Astrocyte (in vitro differentiated cells and primary cell): ENCODE results near the gene HSF5. TPM values are rescaled to one million over a fixed set of nuclear protein-coding genes. Genes with fewer than 3 reads are reported as not detected.

Experiments used
- DNase-seq: peaks from one replicate; pipeline ENCODE4 v3.0.0-alpha.2; 2010; ENCODE audit warnings: low read depth
- FAIRE-seq: peaks from 2 replicates; lab custom pipeline; 2011; peaks lifted over from hg19 to GRCh38; lab: Jason Lieb, UNC
- H2AFZ ChIP-seq: 2 replicates; pipeline ENCODE4 v1.6.0; 2012; ENCODE audit warnings: low read depth, low read length, inconsistent platforms
- H3K27ac ChIP-seq: 2 replicates; pipeline ENCODE4 v1.5.1; 2011; ENCODE audit warnings: low read depth, low read length, inconsistent platforms
- H3K27me3 ChIP-seq: 2 replicates; pipeline ENCODE4 v1.6.0; 2011; ENCODE audit warnings: low read length, inconsistent platforms; ENCODE audit not compliant: insufficient read depth
- H3K36me3 ChIP-seq: 2 replicates; pipeline ENCODE4 v1.5.1; 2011; ENCODE audit warnings: low read length, inconsistent platforms; ENCODE audit not compliant: insufficient read depth
- H3K4me1 ChIP-seq: 2 replicates; pipeline ENCODE4 v1.5.1; 2011; ENCODE audit warnings: low read length, inconsistent platforms; ENCODE audit not compliant: insufficient read depth
- H3K4me2 ChIP-seq: 2 replicates; pipeline ENCODE4 v1.6.0; 2012; ENCODE audit warnings: low read length, inconsistent platforms
- H3K4me3 ChIP-seq: 2 replicates; pipeline ENCODE4 v1.5.1; 2011; ENCODE audit warnings: low read depth, mild to moderate bottlenecking, low read length, inconsistent platforms; ENCODE audit not compliant: insufficient read depth
- H3K79me2 ChIP-seq: 2 replicates; pipeline ENCODE4 v1.6.0; 2012; ENCODE audit warnings: mild to moderate bottlenecking, low read length, inconsistent platforms; ENCODE audit not compliant: insufficient read depth
- H3K9ac ChIP-seq: 2 replicates; pipeline ENCODE4 v1.6.0; 2012; ENCODE audit warnings: mild to moderate bottlenecking, low read length, inconsistent platforms
- H3K9me3 ChIP-seq: 2 replicates; pipeline ENCODE4 v1.5.1; 2012; ENCODE audit warnings: low read depth, mild to moderate bottlenecking, low read length, inconsistent platforms; ENCODE audit not compliant: insufficient read depth
- H4K20me1 ChIP-seq: 2 replicates; pipeline ENCODE4 v1.6.0; 2012; ENCODE audit warnings: low read length, inconsistent platforms; ENCODE audit not compliant: insufficient read depth
- H3K27ac Mint-ChIP-seq: one replicate; pipeline ENCODE4 v1.8.0; 2021; ENCODE audit warnings: mild to moderate bottlenecking, mixed read lengths; ENCODE audit not compliant: unreplicated experiment
- H3K27me3 Mint-ChIP-seq: one replicate; pipeline ENCODE4 v1.8.0; 2021; ENCODE audit warnings: low read depth, mixed read lengths; ENCODE audit not compliant: unreplicated experiment
- H3K36me3 Mint-ChIP-seq: one replicate; pipeline ENCODE4 v1.8.0; 2021; ENCODE audit warnings: low read depth, mixed read lengths; ENCODE audit not compliant: unreplicated experiment
- H3K4me1 Mint-ChIP-seq: one replicate; pipeline ENCODE4 v1.8.0; 2021; ENCODE audit warnings: low read depth, mixed read lengths; ENCODE audit not compliant: unreplicated experiment
- H3K4me3 Mint-ChIP-seq: one replicate; pipeline ENCODE4 v1.8.0; 2021; ENCODE audit warnings: mild to moderate bottlenecking, moderate library complexity, mixed read lengths; ENCODE audit not compliant: unreplicated experiment
- H3K9me3 Mint-ChIP-seq: one replicate; pipeline ENCODE4 v1.8.0; 2021; ENCODE audit warnings: mild to moderate bottlenecking, mixed read lengths; ENCODE audit not compliant: unreplicated experiment
- EZH2 ChIP-seq: IDR thresholded peaks from 2 replicates; pipeline ENCODE4 v1.6.1; 2012; ENCODE audit warnings: mild to moderate bottlenecking, low read length, inconsistent platforms; ENCODE audit not compliant: insufficient read depth
- total RNA-seq: library from RNA; stranded (reverse); gene quantifications from 2 replicates; pipeline ENCODE4 v1.2.1, GENCODE V29; 2021
- TF ChIP-seq, protein P1 (sequence below): IDR thresholded peaks from 2 replicates; pipeline ENCODE4 v1.5.1; 2011; ENCODE audit warnings: low read depth, mild to moderate bottlenecking, inconsistent platforms, low read length, moderate library complexity; ENCODE audit not compliant: insufficient read depth

The HSF5 gene
- total RNA-seq, 1 donor from 2014 or later = not detected

DNA sequence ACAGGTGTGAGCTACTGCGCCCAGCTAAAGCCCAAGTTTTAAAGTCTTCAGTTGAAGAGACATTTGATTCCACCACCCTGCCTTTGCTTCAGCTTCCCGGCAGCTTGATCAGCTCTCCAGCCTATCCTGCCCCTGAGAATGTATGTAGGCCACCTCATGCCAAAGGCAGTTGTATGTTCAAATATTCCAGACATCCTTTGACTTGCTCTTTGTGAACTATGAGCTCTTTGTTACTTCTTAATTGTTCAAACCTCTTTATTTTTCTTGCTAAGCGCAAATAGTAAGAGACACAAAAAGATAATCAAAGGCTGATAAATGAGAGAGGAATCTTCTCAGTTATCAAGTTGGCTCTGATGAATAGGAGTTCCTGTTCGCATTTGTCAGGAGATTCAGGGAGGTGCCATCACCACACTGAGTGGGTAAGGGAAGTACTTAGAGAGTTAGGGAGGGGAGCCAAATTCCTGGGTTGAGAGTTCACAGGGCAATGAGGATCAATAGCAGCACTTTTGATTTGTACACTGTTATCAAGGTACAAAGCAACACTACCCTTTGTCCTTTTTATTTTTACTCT, 104.2 kb downstream of the HSF5 start:
- Histone ChIP-seq H3K36me3 (no peaks in the 10 kb centered on the region), H3K27ac (no peak overlapping the region), H3K4me3 (no peak overlapping the region), H3K9ac (no peak overlapping the region), H3K27me3 (peaks cover 12% of the 10 kb centered on the region), H3K4me2 (no peak overlapping the region), H3K9me3 (no peaks in the 10 kb centered on the region), H2AFZ (no peak overlapping the region), H3K79me2 (no peaks in the 10 kb centered on the region), H4K20me1 (no peaks in the 10 kb centered on the region), H3K4me1 (no peaks in the 10 kb centered on the region)
- Mint-ChIP-seq H3K27me3 (no peaks in the 10 kb centered on the region), H3K4me1 (peaks cover 26% of the 10 kb centered on the region), H3K9me3 (no peaks in the 10 kb centered on the region), H3K27ac (peak overlapping the region; percentile 36), H3K36me3 (no peaks in the 10 kb centered on the region), H3K4me3 (no peak overlapping the region)
- FAIRE-seq = no peak
- no peak for DNase-seq
- TF ChIP-seq, protein P1, sequence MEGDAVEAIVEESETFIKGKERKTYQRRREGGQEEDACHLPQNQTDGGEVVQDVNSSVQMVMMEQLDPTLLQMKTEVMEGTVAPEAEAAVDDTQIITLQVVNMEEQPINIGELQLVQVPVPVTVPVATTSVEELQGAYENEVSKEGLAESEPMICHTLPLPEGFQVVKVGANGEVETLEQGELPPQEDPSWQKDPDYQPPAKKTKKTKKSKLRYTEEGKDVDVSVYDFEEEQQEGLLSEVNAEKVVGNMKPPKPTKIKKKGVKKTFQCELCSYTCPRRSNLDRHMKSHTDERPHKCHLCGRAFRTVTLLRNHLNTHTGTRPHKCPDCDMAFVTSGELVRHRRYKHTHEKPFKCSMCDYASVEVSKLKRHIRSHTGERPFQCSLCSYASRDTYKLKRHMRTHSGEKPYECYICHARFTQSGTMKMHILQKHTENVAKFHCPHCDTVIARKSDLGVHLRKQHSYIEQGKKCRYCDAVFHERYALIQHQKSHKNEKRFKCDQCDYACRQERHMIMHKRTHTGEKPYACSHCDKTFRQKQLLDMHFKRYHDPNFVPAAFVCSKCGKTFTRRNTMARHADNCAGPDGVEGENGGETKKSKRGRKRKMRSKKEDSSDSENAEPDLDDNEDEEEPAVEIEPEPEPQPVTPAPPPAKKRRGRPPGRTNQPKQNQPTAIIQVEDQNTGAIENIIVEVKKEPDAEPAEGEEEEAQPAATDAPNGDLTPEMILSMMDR = no peak

DNA sequence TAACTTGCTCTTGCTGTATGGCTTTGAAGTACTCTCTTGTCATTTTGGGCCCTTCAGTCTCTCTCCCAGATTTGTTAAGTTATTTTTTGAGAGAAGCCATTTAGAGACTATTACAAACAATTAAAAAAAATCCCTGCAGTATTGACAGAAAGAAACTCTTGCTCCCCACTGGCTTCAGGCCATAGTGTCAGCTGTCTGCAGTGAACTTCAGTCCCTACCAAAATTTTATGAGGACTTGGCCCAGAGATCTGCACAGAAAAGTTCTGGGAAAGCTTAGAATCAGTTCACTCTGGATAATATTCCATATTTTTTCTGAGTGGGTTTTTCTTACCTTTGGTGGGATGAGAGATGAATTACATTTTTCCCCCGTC, 105.4 kb downstream of the HSF5 start:
- Mint-ChIP-seq H3K36me3 (no peaks in the 10 kb centered on the region), H3K27ac (no peak overlapping the region), H3K27me3 (no peaks in the 10 kb centered on the region), H3K4me1 (peaks cover 25% of the 10 kb centered on the region), H3K4me3 (no peak overlapping the region), H3K9me3 (no peaks in the 10 kb centered on the region)
- Histone ChIP-seq H3K36me3 (no peaks in the 10 kb centered on the region), H3K27ac (no peak overlapping the region), H3K79me2 (no peaks in the 10 kb centered on the region), H3K4me1 (no peaks in the 10 kb centered on the region), H3K9me3 (no peaks in the 10 kb centered on the region), H3K27me3 (peaks cover 4% of the 10 kb centered on the region), H4K20me1 (no peaks in the 10 kb centered on the region), H2AFZ (no peak overlapping the region), H3K9ac (no peak overlapping the region), H3K4me2 (no peak overlapping the region), H3K4me3 (no peak overlapping the region)
- TF ChIP-seq, protein P1 = no peak
- no peak for TF ChIP-seq EZH2
- DNase-seq (no peak), FAIRE-seq (no peak)

DNA sequence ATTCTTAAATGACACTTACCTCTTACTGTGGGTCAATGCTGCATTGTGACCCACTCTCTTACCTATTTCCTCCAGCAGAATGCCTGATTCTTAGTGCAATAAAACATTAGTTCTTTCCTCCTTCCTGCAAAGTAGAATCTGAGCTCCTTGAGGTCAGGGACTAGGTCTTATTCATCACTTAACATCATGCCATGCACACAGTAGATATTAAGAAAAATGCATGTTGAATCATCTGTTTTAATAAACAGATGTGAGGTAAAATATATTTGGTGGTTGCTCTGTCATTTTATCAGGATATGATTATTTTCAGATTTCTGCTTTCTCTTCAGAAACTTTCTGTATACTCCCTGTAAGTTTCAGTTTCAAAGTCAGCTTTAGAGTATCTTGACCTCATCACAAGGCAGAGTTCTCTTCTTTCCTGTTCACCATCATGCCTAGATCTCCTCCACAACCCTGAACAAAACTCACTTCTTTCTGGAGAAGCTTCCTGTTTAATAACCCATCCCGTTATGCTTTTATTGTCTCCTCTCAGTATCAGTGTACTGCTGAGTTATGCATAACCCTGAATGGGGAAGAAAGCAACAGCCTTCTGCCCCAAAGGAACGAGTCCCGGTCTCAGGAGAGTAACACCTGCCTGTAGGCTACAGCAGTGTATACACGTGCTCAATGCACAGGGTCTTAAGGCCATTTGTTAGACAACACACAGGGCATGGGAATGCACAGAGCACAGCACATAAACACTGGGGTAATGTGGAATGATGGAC, 105.9 kb downstream of the HSF5 start:
- H3K4me2 ChIP-seq = no peak overlapping the region
- H4K20me1 ChIP-seq = no peaks in the 10 kb centered on the region

More for the DNA sequence above, 105.9 kb downstream of the HSF5 start:
- Histone ChIP-seq H3K4me3 (no peak overlapping the region), H3K27ac (no peak overlapping the region), H2AFZ (no peak overlapping the region), H3K9me3 (no peaks in the 10 kb centered on the region), H3K4me1 (no peaks in the 10 kb centered on the region), H3K79me2 (no peaks in the 10 kb centered on the region), H3K9ac (no peak overlapping the region), H3K27me3 (peaks cover 4% of the 10 kb centered on the region), H3K36me3 (no peaks in the 10 kb centered on the region)
- no peak overlapping the region for H3K4me3 Mint-ChIP-seq
- no peaks in the 10 kb centered on the region for H3K9me3 Mint-ChIP-seq
- H3K4me1 Mint-ChIP-seq = peaks cover 26% of the 10 kb centered on the region
- H3K36me3 Mint-ChIP-seq = no peaks in the 10 kb centered on the region
- H3K27ac Mint-ChIP-seq = no peak overlapping the region
- TF ChIP-seq, protein P1 = no peak
- TF ChIP-seq EZH2 = no peak
- H3K27me3 Mint-ChIP-seq = no peaks in the 10 kb centered on the region
- DNase-seq (no peak), FAIRE-seq (no peak)
